SK-N-SH treated with all-trans-retinoic acid at 6 μM for 48 hours (cell line): ENCODE measurements around the gene GLI2.

Experiments
- ARNTL ChIP-seq: fragments of 450-650 bp; formaldehyde crosslinking; IDR thresholded peaks from 2 replicates; pipeline ENCODE4 v1.5.0; 2020; ENCODE audit warnings: low read depth, mild to moderate bottlenecking, moderate library complexity, borderline replicate concordance
- BACH2 ChIP-seq: fragments of 250-450 bp; sonication (Bioruptor Pico); IDR thresholded peaks from 2 replicates; pipeline ENCODE4 v1.9.0; 2021; ENCODE audit warnings: mild to moderate bottlenecking, borderline replicate concordance
- CSRNP3 ChIP-seq: fragments of 250-450 bp; sonication (Bioruptor Pico); IDR thresholded peaks from 2 replicates; pipeline ENCODE4 v1.5.1; 2021; ENCODE audit warnings: mild to moderate bottlenecking, moderate library complexity
- PATZ1 ChIP-seq: fragments of 250-450 bp; sonication (Bioruptor Pico); IDR thresholded peaks from 2 replicates; pipeline ENCODE4 v1.8.0; 2020; ENCODE audit warnings: mild to moderate bottlenecking, moderate library complexity, borderline replicate concordance
- POU6F1 ChIP-seq: fragments of 250-450 bp; sonication (Bioruptor Pico); IDR thresholded peaks from 2 replicates; pipeline ENCODE4 v1.8.0; 2021; ENCODE audit warnings: low read depth, mild to moderate bottlenecking, moderate library complexity, borderline replicate concordance
- RARB ChIP-seq: fragments of 250-450 bp; sonication (Bioruptor Pico); IDR thresholded peaks from 2 replicates; pipeline ENCODE4 v1.8.0; 2021; ENCODE audit warnings: mild to moderate bottlenecking, moderate library complexity
- TOX ChIP-seq: fragments of 250-450 bp; sonication (Bioruptor Pico); IDR thresholded peaks from 2 replicates; pipeline ENCODE4 v1.8.0; 2021; ENCODE audit warnings: mild to moderate bottlenecking, moderate library complexity, borderline replicate concordance
- TSHZ2 ChIP-seq: fragments of 250-450 bp; sonication (Bioruptor Pico); IDR thresholded peaks from 2 replicates; pipeline ENCODE4 v1.5.0; 2020; ENCODE audit warnings: mild to moderate bottlenecking, moderate library complexity

- no peak for TF ChIP-seq TOX
- no peak for TF ChIP-seq POU6F1 (CRISPR knock-in tag)
- TF ChIP-seq ARNTL (CRISPR knock-in tag): no peak
- no peak for TF ChIP-seq RARB (CRISPR knock-in tag)
- no peak for TF ChIP-seq PATZ1
- TF ChIP-seq TSHZ2 (CRISPR knock-in tag): no peak
- TF ChIP-seq CSRNP3: no peak
- TF ChIP-seq BACH2 (CRISPR knock-in tag): no peak
Observed at GRCh38 chr2:120701096-120701495, 34.6 kb upstream of the GLI2 start.
